COR-L47 (cell line): ENCODE data around the gene SPSB2.
A peak's percentile ranks its signal among the peaks of the same experiment; 100 is the strongest.

ENCODE experiments used
- DNase-seq: peaks from one replicate; lab custom pipeline; 2025; lab: John Stamatoyannopoulos, UW

Gene SPSB2

DNA sequence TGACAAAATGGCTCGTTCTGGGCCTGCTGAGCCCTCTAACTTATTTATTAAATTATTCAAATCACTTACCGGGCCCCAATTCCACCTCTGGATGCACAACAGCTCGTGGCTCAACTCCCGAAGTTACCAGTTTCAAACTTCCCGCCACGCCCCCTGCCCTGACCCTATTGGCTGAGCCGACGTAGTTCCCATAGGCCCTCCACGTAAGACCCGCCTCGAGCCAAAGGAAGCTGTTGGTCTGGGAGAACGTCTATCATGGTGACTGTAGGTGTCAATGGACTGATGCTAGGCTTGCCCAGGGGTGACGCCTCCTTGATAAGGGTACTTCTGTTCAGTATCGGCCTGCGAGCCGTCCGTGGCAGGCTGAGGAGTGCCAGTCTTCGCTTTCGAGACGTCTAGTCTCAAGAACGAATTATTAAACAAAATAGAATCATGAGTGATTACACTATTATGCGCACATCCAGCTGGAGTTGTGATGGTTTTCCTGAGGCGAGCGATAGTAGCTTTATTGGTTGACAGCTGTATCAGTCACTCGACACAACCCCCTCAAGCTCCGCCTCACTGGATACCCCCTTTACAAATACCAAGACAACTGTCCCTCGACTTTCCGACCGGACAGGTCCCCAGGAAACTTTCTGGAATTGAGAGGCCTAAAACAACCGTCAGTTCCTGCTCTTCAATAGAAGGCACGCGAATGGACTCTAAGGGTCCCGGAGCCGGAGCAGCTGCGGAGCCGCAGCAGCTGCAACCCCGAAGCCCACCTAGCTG lies 21.8 kb downstream of the SPSB2 start, which contains the start of gene CDCA3:
CDCA3 (minus strand) TSS at position 134 of the 768 bp plus-strand sequence. CDS start 334 bp downstream, outside the sequence.
- peak; percentile 89 for DNase-seq

DNA sequence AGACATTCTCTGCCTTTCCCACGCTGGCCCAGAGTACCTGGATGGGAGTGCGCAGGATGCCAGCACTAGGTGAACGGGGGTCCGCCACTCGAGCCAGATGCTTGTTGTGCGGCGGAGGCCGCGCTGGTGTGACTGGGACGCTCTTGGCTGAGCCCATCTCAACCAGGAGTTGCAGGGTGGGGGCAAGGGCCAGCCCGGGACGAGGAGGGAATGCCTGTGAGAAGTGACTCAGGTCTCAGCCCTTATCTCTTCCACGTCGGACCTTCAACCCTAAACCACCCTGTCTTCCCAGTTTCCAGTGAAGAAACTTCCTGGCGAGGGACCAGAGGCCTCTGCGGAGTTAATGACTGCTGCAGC lies 22.3 kb downstream of the SPSB2 start:
- DNase-seq: no peak

DNA sequence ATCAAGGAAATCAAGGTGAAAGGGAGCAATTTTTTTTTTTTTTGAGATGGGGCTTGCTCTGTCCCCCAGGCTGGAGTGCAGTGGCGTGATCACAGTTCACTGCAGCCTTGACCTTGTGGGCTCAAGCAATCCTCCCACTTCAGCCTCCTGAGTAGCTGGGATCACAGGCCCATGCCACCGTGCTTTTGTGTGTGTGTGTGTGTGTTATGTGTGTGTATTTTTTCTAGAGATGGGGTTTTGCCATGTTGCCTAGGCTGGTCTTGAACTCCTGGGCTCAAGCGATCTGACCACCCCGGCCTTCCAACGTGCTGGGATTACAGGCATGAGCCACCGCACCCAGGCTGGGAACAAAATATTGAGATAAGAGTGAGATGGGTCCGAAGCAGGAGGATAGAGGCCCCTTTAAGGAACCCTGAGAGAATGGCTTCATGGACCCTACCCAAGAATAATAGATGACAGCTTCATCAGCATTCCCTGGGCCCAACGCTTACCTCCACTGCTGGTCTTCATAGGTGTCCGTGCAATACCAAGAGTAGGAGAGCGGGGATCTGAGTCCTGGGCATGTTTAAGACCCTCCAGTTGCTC lies 23.0 kb downstream of the SPSB2 start:
- no peak for DNase-seq

DNA sequence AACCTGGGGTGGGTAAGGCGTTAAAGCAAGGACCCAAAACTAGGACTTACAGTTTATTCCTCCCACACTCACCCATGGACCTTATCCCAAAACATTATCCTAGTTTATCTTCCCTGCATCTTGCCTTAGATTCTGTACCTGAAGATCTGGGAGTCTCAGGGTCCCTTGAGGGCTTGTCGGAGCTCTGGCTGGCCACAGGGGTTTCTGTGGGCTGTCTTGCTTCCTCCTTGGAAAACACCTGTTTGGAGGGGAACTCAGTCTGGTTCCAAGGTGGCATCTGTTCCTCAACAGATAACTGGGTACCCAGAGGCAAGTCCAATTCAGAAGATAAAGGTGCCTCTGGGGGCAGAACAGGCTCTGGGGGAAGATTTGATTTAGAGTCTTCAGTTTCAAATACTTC lies 23.7 kb downstream of the SPSB2 start:
- no peak for DNase-seq

DNA sequence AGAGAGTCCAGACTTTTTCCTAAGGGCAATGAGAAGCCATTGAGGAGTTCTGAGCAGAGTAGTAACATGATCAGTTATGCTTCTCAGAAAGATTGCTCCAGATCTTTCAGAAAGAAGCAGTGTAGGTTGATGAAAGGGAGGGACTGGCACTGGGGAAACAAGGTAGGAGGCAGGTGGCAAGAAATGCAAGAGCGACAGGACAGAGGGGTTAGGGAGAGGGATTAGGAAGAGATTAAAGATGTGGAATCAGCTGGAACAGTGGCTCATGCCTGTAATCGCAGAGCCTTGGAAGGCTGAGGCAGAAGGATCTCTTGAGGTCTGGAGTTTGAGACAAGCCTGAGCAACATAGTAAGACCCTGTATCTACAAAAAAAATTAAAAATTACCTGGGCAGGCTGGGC lies 25.4 kb downstream of the SPSB2 start:
- no peak for DNase-seq

DNA sequence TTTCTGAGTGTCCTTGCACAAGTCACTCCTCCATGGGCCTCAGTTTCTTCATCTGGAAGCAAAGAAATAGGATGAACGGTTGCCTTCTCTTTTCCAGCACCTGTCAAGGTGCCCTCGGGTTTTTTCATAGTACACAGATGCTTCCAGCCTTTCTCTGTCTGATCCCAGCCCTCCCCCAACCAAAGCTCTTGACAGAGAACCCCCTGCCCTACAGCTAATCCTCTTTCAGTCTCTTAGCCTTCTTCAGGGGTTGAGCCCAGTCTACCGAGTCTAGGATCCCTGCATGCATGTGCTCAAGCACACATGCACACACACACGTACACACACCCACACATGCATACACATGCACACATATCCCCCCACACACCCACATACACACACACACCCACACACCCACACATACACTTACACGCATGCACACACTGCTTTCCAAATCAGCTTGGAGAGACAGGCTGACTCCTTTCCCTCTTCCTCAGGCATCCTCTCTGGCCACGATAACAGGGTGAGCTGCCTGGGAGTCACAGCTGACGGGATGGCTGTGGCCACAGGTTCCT lies 26.7 kb downstream of the SPSB2 start:
- DNase-seq: no peak

DNA sequence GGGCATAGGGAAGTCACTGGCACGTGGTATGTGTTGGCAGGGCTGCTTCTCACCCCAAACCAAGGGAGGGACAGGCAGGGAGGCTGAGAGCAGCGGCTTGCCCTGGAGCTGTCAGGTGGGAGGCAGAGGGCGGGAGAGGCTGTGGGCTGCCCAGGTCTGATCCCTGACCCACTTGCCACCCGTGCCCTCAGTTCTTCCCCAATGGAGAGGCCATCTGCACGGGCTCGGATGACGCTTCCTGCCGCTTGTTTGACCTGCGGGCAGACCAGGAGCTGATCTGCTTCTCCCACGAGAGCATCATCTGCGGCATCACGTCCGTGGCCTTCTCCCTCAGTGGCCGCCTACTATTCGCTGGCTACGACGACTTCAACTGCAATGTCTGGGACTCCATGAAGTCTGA lies 27.7 kb downstream of the SPSB2 start:
- DNase-seq: no peak

DNA sequence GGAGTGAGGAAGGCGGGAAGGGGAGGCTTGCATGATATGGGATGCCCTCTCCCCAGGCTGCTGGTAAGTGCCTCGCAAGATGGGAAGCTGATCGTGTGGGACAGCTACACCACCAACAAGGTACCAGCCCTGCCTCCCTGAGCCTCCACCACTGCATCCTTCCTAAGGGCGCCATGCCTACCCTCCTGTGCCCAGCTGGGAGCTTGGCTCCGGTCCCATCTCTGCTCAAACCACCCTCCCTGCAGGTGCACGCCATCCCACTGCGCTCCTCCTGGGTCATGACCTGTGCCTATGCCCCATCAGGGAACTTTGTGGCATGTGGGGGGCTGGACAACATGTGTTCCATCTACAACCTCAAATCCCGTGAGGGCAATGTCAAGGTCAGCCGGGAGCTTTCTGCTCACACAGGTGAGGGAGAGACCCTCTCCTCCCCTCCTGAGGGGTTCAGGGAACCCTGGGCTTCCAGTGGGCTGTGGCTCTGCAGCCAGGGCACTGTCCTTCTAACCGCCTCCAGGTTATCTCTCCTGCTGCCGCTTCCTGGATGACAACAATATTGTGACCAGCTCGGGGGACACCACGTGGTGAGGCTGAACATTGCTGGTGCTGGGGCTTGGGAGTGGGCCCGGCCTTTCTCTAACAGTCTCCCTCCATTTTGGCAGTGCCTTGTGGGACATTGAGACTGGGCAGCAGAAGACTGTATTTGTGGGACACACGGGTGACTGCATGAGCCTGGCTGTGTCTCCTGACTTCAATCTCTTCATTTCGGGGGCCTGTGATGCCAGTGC lies 29.8 kb downstream of the SPSB2 start:
- DNase-seq: no peak

DNA sequence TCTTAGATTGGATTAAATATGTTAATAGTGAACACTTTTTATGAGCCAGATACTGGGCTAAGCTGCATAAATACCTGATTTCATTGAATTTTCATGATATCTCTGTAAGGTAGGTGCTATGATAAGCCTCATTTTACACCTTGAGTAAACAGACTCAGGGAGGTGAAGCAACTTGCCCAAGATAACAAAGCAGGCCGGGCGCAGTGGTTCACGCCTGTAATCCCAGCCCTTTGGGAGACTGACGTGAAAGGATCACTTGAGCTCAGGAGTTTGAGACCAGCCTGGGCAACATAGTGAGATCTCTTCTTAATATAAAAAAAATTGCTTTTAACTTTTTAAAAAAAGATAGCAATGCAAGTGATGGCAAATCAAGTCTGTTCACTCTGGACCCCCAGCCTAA lies 31.0 kb downstream of the SPSB2 start:
- DNase-seq: no peak

DNA sequence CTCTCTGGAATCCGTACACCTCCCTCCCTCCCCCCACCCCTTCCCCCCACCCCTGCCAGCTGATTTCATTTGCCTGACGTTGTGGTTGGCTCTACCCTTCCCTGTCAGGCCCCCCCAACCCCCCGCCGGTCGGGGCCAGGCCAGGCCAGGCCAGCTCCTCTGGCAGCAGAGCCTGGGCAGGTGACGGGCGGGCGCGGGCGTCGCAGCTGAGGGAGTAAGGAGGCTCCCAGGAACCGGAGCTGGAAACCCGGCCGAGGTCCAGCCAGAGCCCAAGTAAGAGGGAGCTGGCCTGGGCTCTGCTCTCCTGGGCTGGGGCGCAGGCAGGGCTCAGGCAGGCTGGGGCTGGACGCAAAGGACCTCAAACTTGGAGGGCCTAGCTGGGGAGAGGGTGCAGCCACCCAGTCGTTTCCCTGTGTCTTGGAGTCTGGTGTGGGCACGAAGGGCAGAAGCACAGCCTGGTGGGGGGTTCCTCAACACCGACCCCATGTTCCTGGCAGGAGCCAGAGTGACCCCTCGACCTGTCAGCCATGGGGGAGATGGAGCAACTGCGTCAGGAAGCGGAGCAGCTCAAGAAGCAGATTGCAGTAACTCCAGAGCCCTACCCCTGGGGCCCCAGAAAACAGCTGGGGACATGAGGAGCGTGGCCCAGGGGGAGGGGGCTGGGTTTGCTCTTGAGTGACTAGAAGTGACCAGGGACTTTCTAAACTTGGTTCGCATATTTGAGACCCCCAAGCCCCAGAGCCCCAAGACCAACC lies 32.2 kb downstream of the SPSB2 start, which contains the start of gene GNB3:
GNB3 (plus strand) TSS at position 165 of the 755 bp plus-strand sequence; CDS start at position 528, 363 bp downstream.
- DNase-seq: no peak

DNA sequence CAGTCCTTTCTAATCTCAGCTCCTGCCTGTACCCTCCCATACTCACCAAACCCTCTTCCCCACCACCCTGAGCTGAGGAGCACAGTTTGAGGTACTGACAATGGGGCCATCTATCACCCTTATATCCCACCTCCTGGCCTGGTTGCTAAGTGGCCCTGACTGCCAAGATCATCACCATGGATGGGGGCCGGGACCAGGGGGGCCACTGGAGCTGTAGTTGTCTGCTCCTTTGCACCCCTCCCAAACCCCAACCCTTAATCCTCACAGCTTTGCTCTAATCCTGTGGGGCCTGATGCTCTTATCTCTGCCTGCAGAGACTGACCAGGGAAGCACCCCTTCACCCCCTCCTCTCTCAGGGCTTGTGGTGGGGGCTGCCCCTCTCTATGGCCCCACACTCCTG lies 32.8 kb downstream of the SPSB2 start:
- no peak for DNase-seq

DNA sequence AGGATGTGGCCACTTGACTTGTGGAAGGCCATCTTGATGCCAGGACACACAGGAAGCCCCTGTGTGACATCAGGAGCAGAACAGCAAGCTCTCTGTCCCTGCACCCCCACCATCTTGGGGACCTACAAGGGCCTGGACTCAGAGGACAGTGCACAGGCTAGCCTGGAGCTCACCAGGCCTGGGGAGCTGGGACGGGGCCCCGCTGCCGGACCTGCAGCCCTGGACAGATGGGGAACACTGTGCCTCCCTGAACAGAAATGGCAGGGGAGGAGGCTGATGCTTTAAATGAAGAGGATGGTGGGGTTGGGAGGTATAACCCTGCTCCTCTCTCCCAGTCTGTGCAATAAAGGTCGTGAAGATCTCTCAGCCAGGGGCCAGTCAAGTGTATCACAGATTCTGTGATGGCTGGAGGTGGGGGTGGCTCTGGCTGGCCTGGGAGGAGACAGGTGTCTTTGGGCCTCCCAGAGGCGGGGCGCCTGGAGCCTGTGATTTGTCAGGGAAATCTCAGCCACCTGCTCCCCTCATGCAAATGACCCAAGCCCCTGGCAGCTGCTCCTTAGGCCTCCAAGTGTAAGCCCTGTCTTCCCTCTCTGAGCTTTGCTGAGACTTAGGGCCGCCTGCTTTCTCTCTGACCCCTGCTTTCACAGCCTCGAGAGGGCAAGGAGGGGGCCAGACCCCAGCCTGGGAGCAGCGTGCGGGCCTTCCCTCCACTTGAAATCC lies 33.5 kb downstream of the SPSB2 start:
- no peak for DNase-seq

DNA sequence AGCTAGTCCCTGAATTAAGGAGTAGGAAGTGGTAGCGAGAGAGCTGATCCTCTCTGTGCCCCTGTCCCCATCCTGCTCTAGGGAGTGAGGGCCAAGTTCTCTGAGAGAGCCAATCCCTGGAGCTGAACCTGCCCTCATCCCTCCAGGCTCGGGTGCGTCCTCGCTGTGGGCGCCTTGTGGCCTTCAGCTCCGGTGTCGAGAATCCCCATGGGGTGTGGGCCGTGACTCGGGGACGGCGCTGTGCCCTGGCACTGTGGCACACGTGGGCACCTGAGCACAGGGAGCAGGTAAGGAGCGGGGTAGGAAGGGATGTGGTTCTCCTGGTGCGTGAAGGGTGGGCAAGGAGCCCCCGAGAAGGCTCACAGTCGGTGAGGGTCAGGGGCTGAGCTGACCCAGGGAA lies 34.2 kb downstream of the SPSB2 start:
- no peak for DNase-seq

DNA sequence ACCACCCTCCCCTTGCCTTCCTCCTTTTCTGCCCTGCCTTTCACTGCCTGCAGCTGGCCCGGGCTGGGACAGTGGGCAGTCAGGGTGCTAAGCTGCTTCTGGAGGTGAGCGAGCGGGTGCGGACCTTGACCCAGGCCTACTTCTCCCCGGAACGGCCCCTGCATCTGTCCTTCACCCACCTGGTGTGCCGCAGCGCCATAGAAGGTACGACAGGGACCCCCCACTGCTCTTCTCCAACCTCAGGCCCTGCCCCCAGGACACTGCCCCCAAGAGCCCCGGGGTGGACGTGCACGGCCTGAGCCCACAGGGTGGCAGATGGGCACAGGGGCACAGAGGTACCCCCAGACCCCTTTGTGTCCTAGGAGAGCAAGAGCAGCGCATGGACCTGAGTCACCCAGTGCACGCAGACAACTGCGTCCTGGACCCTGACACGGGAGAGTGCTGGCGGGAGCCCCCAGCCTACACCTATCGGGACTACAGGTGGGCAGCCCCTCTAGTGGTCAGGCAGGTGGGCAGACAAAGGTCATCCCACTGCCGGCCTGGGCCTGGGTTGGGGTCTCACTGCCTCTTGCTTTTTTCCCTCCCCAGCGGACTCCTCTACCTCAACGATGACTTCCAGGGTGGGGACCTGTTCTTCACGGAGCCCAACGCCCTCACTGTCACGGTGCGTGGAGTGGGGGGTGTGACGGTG lies 35.6 kb downstream of the SPSB2 start:
- no peak for DNase-seq

DNA sequence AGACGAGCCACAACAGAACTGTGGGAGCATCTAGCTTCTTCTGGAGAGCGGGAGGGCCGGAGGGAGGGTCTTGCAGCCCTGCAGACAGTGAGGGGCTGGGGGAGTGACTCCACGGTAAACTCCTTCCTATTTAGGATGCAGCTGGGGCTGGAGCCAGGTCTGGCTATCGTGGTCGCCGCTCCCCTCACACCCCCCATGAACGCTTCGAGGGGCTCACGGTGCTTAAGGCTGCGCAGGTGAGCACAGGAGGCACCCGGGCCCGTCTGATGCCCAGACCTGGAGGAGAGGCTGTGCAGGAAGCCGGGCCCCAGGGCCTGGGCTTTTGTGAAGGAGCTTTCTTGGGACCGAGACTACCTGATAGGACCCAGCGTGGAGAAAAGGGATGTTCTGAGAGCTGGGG lies 36.3 kb downstream of the SPSB2 start:
- no peak for DNase-seq

DNA sequence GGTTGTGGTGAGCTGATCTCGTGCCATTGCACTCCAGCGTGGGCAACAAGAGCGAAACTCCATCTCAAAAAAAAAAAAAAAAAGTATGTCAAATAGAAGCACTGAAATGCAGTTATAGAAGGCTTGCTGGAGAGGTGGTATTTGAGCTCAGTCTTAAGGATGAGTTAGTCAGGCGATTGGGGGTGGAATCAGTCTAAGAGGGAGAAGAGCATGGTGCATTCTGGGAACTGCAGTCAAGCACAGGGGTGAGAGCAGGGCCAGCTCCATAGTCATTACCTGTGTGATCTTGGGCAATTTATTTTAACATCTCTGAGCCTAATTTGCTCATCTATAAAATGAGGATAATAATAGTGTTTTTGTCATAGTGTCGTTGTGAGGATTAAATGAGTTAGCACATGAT lies 38.2 kb downstream of the SPSB2 start:
- DNase-seq: no peak

DNA sequence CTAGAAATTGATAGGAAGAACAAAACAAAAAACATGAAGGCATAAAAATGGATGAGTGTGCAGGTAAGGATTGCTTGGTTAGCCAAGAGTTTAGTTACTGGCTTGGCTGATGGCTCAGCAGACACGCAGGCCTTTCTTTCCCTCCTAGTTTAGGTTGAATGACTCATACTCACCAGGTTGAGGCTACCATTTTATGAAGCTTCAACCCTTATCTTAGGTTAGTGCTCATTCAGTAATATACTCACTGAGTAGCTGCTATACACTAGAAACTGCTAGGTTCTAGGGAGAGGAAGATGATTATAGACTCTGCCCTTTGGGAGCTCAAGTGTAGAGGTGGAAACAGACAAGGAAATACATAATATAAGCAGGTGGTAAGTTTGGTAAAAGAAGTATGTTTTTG lies 38.8 kb downstream of the SPSB2 start:
- no peak for DNase-seq

DNA sequence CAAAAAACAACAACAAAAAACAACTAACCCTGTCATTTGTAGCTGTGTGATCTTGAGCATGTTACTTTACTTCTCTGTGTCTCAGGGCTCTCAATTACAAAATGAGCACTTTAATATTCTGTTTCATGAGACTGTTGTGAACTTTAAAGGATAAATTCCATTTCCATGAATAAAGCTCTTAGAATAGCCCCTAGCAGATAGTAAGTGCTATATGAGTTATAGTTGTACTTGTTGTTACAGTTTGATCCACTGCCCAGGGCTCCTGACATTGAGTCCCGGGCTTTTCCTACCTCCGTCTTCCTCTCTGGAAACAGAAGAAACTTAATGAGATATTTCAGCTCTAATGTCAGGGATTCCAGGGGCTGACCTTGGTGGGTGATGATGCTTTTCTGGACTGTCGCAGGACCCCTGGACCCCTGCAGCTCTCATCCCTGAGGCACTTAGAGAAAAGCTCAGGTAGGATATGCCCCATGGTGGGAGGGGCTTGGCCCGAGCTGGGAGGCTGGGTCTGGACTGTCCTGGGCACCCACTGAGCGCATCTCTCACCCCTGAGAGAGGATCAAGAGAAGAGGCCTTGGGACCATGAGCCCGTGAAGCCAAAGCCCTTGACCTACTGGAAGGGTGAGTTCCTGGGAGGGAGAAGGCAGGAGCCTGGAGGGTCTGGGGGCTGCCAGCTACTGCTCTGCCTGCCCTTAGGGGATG lies 39.8 kb downstream of the SPSB2 start:
- no peak for DNase-seq

DNA sequence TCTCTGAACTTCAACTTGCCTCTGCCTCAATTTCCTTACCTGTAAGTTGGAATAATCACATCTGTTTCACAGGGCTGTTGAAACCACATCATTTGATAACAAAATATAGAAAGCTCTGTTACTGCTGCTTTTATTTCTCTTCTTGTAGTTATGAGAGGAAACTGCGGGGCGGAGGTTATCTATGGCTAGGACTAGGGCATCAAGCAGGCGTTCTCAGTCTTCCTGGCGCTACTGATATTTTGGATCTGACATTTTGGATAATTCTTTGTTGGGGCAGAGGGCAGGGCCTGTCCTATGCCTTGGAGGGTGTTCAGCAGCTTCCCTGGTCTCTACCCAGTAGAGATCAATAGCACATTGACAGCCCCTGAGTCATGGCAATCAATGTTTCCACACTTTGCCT lies 41.0 kb downstream of the SPSB2 start:
- DNase-seq: no peak

DNA sequence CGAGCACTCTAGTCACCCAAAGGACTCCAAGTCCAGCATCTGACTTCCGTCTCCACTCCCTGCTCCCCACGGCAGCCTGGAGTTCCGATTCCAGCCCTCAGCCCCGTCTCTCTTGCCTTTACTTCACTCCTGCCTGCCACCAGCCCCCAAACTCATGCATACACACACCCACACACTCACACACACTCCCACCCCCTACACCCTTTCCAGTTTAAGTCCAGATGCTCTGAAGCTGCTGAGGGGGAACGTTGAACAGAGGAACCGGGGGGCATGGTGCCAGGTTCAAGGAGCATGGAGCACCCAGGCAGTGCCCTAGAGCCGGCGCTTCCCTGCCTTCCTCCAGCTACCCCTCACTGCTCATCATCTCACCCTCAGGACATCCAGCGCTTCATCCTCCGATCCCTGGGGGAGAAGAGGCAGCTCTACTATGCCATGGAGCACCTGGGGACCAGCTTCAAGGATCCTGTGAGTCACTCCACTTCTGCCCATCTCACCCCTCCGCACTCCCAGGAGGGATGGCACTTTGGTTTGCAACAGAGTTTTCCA lies 41.6 kb downstream of the SPSB2 start:
- DNase-seq: no peak
